Activated T-cell treated with anti-CD3 and anti-CD28 coated beads for 48 hours (primary cell): ENCODE data around the gene PRG3.

ENCODE experiments used
- DNase-seq: peaks from one replicate; pipeline ENCODE4 v3.0.0-alpha.2; 2020; ENCODE audit warnings: low read depth

The PRG3 gene

GRCh38 chr11:57359396-57359795 is 21.6 kb downstream of the PRG3 start:
- DNase-seq: no peak

DNA sequence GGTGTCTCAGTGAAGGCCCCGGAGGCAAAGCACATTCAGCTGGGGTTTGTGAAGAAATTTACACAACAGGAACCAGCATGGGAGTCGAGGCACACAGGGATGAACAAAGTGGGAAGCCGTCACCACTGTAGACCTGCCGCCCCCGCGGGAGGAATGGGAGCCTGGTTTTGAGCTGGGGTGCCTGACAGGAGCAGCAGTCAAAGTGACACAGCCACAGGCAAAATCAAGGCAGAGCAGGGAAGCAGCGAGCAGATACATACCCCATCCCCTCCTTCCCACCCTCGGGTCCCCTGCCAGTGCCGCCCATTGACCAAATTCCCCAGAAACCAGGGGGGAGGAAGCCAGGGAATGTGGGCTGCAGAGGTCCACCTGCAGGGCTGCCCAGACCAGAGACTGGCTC is 22.0 kb downstream of the PRG3 start:
- DNase-seq: no peak

GRCh38 chr11:57358543-57358961 is 22.4 kb downstream of the PRG3 start:
- no peak for DNase-seq

GRCh38 chr11:57357856-57358255 is 23.1 kb downstream of the PRG3 start:
- DNase-seq: no peak

DNA sequence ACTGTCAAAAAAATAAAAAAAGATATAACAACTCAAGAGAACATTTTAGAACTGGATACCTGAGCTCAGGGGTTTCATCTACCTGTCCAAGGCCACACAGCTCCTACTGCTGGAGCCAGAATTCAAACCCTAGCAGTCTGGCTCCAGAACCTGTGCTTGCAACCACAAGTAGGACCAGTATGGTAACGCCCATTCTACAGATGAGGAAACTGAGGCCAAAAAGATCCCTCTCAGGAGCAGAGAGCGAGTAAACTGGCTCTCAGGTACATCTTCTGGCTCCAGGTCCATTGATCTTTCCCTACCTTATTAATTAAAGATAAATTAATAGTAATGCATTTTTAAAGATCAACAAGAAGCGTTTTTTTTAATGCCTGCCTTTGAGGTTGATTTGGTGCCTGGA is 23.6 kb downstream of the PRG3 start:
- no peak for DNase-seq

- DNase-seq: no peak
These were observed 24.7 kb downstream of the PRG3 start for GRCh38 chr11:57356268-57356667.

- no peak for DNase-seq
These were observed 26.3 kb downstream of the PRG3 start for GRCh38 chr11:57354699-57355098.

DNA sequence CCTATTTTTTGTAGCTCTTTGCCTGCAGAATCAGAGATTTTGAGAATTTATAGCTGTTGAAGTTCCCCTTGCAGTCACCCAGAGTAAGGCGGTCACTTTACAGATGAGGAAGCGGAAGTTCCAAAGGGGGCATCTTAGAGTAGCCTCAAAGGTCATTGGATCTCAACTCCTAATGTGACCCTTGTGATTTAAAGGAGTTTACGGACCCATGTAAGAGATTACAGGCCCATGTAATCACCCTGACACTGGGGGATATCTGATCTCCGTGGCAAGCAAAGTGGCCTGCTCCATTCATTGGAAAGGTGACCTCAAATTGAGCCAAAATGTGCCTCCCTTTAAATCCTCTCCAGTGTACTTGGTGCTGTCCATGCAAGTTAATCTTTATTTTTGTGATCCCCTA is 27.1 kb downstream of the PRG3 start:
- no peak for DNase-seq

DNA sequence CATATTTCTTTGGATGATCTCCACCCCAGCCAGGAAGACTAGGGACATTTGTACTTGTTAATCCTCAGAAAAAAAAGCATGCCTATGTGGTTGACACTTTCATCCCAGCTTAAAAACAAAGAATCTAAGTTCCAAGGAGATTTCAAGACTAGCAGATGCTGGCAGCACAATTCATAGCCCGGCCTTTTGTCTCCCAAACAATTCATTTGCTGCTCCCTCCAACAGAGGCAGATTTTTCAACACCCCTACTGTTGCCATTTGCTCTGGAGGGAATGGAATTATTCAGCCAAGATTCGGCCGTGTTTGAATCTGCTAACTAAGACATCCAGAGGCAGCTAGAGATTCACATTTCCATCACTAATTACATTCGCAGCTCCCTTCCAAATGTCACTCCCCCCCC is 27.5 kb downstream of the PRG3 start:
- no peak for DNase-seq

DNA sequence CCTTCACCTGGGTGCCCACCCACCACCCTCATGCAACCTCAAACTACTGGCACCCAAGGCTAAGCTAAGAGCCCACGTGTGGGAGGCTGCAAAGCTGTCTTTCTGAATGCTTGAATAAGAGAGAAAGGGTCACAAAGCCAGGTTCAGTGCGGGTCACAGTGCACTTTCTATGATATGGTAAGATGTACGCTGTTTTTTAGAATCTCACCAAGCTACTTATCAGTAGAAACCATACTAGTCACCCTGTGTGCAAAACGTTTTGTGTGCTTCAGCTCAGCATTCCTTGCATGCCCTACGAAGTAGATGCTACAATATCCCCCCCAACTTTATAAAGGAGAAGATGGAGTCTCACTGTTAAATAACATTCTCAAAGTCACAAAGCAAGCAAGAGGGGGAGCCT is 27.9 kb downstream of the PRG3 start:
- no peak for DNase-seq

DNA sequence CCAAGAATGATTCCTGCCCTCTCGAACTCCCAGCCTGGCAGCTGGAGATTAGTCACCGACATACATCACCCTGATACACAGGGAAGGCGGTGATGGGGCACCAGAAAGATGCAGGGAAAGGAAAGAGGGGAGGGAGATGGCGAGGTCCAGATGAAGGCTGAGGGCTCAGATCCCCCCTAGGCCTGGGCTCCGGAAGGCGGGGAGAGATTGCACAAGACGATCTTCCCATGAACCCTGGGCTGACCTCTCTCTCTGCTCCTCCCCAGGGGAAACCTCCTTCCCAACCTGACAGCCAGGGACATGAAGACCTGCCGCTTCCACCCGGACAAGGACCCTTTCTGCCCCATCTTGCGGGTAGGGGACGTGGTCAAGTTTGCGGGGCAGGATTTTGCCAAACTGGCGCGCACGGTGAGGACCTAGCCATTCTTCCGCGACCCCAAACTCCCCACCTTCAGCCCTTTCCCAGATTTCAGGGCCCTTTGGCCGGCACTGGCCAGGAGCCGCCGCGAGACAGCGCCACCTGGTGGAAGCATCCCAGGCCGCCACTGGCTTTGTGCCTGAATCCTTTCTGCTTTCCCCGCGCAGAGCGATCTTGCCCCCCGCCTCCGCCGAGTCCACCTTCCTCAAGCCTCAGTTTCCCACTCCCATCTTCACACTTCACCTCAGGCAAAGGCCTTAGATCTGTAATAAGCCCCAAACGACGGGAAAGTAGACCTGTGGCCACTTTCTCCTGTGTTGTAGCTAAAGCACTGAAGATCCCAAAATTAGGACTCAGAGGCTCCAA is 31.3 kb downstream of the PRG3 start:
- DNase-seq: peak; percentile 63

DNA sequence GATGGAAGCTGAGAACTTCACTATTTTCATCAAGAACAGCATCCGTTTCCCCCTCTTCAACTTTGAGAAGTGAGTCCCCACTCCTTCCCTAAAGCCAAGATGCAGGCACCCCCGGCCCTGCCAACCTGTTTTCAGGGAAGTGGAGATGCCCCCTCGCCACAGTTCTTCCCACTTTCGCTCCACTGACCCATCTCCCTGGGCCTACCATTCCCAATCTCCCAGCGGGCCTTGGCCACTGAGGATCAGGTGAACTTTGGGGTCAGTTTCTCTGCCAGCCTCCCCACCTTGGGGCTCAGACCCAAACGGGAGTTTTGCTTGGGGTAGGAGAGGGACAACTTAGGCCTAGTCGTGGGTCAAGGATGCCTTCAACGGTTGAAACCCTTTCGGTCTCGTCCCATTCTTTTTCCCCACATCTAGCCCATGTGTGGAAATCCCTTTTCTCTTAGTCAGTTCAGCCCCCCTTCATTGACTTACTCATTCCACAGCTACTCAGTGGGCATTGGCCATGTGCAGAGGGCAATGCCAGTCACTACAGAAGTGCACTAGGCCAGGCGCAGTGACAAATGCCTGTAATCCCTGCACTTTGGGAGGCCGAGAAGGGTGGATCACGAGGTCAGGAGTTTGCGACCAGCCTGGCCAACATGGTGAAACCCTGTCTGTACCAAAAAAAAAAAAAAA is 32.2 kb downstream of the PRG3 start:
- DNase-seq: no peak

- DNase-seq: no peak
These were observed 32.9 kb downstream of the PRG3 start for GRCh38 chr11:57348052-57348451.

DNA sequence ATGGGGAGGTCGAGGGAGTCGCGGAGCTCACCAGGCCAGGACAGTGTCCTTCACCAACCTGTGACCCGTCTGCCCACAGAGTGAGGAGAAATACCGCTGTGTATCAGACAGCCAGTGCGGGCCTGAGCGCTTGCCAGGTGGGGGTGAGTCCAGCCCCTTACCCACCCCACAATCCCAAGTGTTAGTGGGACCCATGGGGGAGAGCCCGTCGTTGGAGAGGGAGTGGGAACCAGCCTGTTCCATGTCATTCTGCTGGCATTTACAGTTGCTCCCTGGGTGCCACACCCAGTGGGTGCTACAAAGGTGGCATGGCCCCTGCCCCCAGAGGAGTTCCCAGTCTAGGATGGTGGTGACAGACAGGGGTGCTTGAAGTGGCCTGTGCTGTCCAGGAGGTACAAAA is 33.6 kb downstream of the PRG3 start:
- DNase-seq: no peak

GRCh38 chr11:57345555-57346211 is 35.3 kb downstream of the PRG3 start:
- peak; percentile 49 for DNase-seq

DNA sequence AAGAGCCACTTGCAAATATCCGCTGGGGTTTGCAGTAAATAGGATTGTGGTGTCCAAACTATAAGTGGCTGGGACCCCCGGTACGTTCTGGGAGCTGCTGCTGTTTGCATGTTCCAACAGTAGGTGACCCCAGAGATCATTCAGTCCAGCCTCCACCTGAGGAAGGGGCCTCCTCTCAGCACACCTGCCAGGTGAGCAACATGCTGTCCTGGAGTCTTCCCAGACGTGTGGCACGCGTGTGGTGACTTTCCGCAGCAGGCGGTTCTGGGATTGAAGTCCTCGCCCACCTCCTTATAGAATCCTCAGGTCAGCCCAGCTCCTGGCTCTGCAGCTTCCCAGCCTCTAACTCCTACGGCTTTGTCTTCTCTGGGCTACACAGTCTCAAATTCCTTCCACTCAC is 36.1 kb downstream of the PRG3 start:
- no peak for DNase-seq

DNA sequence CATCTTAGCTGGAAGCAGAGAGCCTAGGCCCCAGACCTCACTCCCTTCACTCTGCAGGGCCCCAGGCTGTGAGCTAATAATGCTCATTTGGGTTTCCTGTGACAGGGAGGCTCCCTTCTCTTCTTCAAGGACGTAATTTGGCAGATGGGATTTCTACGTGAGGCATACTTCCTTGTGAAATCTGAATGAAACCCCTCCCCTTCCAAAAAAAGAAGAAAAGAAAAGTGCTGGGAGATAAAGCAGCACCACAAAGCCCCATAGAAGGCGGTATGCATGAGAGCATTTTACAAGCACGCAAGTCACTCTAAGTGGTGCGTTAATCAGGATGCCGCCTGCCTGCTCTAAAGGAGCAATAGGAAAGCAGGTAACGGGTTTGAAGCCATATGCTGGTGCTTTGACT is 37.1 kb downstream of the PRG3 start:
- no peak for DNase-seq

DNA sequence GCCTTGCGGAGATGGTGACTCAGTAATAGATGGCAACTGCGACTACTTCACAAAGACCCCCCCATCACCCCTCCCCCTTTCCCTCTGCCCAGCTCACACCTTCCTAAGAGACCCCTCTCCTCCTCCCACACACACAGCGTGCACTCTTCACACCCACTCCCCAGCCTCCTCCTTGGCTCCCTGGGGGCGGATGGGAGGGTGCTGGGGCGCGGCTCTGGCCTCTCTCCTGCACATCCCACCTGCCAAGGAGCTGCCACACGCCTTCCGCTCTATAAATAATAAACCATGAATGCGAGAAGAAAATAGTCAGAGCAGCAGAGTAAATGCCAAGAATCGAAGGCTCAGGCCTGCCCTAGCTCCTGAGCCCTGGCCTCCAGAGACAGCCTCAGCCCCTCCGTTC is 38.2 kb downstream of the PRG3 start:
- DNase-seq: no peak

DNA sequence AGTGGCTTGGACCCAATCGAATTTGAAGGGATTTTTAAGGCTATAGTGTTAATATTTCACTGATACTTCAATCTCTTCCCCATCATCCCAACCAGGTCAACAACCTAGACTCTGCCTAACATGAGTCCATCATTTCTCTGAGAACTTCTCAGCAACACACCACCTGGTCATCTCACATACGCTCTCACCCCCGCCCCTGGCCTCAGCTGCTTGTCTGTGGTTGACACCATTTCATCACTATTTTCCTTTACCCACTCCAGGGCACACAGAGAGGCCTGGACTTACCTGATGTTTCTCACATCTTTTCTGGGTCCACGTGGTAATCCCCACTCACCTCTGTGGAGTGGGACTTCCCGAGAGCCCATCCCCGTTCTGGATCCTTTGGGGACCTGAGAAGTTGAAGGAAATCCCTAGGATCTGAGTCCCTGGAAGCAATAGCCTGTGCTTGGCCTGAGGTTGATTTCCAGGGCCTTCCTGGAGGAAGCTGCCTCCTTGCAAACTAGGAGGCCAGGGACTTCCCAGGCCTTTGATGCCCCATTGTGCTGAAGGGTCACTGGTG is 39.6 kb downstream of the PRG3 start:
- DNase-seq: no peak

DNA sequence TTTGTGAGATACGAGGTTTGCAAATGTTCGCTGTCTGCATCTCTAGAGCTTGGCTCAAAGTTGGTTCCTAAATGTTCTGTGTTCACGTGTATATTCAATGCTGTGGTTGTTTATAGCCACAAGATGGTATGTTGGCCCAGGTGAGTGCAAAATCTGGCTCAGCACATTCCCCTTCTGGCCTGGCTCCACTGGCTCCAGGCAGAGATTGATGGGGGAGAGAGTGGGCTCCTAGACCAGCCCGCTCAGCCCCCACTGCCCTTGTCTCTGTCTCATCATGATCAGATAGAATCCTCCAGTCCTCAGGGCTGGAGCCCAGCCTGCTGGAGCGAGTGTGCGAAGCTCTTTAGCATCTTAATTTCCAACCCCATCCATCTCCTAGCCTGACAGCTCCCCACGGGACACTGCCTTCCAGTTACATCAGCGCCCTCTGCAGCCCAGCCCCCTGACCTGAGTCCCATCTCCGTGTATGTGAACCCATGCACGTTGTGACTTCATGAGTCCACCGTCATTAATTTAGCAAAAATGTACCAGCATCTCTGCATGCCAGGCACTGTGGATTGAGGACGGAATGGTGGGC is 40.8 kb downstream of the PRG3 start:
- DNase-seq: no peak

DNA sequence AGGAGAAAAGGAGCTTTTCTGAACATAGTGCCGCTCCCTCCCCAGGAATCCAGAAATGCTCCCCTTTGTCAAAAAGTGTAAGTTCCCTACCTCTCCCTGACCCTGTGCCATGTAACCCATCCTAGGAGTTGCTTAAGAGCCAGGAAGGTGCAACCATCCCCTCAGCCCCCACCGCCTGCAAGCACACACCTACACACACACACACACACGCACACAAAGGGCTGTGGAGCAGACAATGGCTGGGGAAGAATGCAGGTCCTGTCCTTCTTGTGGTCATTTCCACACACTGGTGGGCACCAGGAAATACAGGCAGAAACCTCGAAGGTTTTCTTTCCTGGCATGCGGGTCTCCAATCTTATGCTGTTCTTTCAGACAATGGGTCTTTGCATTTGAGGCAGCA is 41.6 kb downstream of the PRG3 start:
- DNase-seq: no peak

DNA sequence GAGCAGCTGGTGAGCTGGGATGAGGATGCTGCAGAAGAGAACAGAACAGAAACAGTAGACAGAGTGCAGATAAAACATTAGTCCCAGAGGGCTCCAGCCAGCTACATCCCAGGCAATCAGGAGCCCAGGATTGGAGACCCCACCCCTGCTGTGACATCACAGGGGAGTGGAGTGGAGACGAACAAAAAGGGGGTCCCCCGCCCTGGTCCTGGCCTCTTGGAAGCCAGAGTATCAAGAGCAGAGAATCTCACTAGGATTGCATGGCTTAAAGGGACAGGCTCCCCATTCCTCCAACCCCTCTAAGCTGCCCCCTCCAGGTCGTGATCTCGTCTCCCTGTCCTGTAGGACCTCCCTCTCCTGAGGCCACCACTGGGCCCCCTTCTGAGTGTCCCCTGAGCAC is 42.8 kb downstream of the PRG3 start, which contains the start of gene P2RX3:
Gene P2RX3 (plus strand): TSS at position 211 of the 400 bp plus-strand sequence. CDS start 199 bp downstream, outside the sequence.
- no peak for DNase-seq
